Caco-2 (cell line): ENCODE results near the gene TMEM198. TPM values are rescaled to one million over a fixed set of nuclear protein-coding genes. Genes with fewer than 3 reads are reported as not detected.
A peak's percentile ranks its signal among the peaks of the same experiment; 100 is the strongest.

ENCODE experiments used
- BruUV-seq: library from RNA; stranded (reverse); fragments of 400-500 nt; replicated peaks from 2 replicates; lab custom pipeline; 2021; lab: Mats Ljungman, UMichigan
- CTCF ChIA-PET: fragments of 300-600 bp; sonication (Branson Sonifier 250); formaldehyde crosslinking; loops from one replicate; lab custom pipeline; 2022; ENCODE audit warnings: antibody characterized with exemption; lab: Charles Lee
- POLR2A ChIA-PET: fragments of 300-600 bp; sonication (Branson Sonifier 250); formaldehyde crosslinking; loops from one replicate; lab custom pipeline; 2022; ENCODE audit warnings: antibody characterized with exemption; lab: Charles Lee
- DNase-seq, 2 experiments: peaks; one replicate each; pipeline versions ENCODE4 v3.0.0 to v3.0.0-alpha.2; 2020 to 2022
- H3K27me3 ChIP-seq: replicated peaks from 2 replicates; pipeline ENCODE4 v1.6.0; 2011; ENCODE audit warnings: low read length; ENCODE audit not compliant: control insufficient read depth, insufficient read depth
- H3K36me3 ChIP-seq: 2 replicates; pipeline ENCODE4 v1.5.1; 2011; ENCODE audit warnings: low read length; ENCODE audit not compliant: control insufficient read depth, insufficient read depth
- H3K4me1 ChIP-seq: fragments of 250-450 bp; sonication (Bioruptor Pico); 2 replicates; pipeline ENCODE4 v1.5.1; 2020; ENCODE audit warnings: mild to moderate bottlenecking
- H3K4me3 ChIP-seq: 2 replicates; pipeline ENCODE4 v1.5.1; 2011; ENCODE audit warnings: low read depth, mild to moderate bottlenecking, control low read depth, low read length
- H3K9me3 ChIP-seq: fragments of 250-450 bp; sonication (Bioruptor Pico); 2 replicates; pipeline ENCODE4 v1.5.1; 2020; ENCODE audit warnings: mild to moderate bottlenecking, moderate library complexity
- H3K27ac Mint-ChIP-seq: one replicate; pipeline ENCODE4 v1.8.0; 2022; ENCODE audit warnings: mixed read lengths; ENCODE audit not compliant: unreplicated experiment
- H3K27me3 Mint-ChIP-seq: one replicate; pipeline ENCODE4 v1.8.0; 2022; ENCODE audit warnings: mixed read lengths; ENCODE audit not compliant: insufficient read depth, unreplicated experiment
- H3K36me3 Mint-ChIP-seq: one replicate; pipeline ENCODE4 v1.8.0; 2022; ENCODE audit warnings: mild to moderate bottlenecking, mixed read lengths; ENCODE audit not compliant: insufficient read depth, unreplicated experiment
- H3K4me1 Mint-ChIP-seq: one replicate; pipeline ENCODE4 v1.8.0; 2022; ENCODE audit warnings: low read depth, mixed read lengths; ENCODE audit not compliant: unreplicated experiment
- H3K4me3 Mint-ChIP-seq: one replicate; pipeline ENCODE4 v1.8.0; 2022; ENCODE audit warnings: mild to moderate bottlenecking, moderate library complexity, mixed read lengths; ENCODE audit not compliant: unreplicated experiment
- H3K9me3 Mint-ChIP-seq: one replicate; pipeline ENCODE4 v1.8.0; 2022; ENCODE audit warnings: mixed read lengths; ENCODE audit not compliant: unreplicated experiment
- intact Hi-C: fragments of 100-400 bp; cut with micrococcal nuclease; formaldehyde crosslinking; loops from one replicate; pipeline ENCODE4 v1.10.0; 2022; ENCODE audit not compliant: unreplicated experiment
- total RNA-seq: library from RNA; stranded (reverse); gene quantifications from 2 replicates; pipeline ENCODE4 v1.2.3, GENCODE V29; 2022
- TF ChIP-seq, protein P1 (sequence below), 2 experiments: fragments of 200-600 bp in 1 of 2; IDR thresholded peaks; 1 replicate in 1 of 2; 2 replicates in 1 of 2; pipeline versions ENCODE4 v1.5.1 to v1.8.0; 2011 to 2022; ENCODE audit warnings: antibody characterized with exemption in 1 of 2, control low read depth in 1 of 2, inconsistent platforms in 1 of 2, low read depth in 1 of 2, low read length in 1 of 2, mild to moderate bottlenecking in 1 of 2, moderate library complexity in 1 of 2; ENCODE audit not compliant: insufficient read depth in 1 of 2, severe bottlenecking in 1 of 2, unreplicated experiment in 1 of 2

TMEM198 gene
- total RNA-seq, 1 experiment from 2014 or later: 8.5 TPM

DNA sequence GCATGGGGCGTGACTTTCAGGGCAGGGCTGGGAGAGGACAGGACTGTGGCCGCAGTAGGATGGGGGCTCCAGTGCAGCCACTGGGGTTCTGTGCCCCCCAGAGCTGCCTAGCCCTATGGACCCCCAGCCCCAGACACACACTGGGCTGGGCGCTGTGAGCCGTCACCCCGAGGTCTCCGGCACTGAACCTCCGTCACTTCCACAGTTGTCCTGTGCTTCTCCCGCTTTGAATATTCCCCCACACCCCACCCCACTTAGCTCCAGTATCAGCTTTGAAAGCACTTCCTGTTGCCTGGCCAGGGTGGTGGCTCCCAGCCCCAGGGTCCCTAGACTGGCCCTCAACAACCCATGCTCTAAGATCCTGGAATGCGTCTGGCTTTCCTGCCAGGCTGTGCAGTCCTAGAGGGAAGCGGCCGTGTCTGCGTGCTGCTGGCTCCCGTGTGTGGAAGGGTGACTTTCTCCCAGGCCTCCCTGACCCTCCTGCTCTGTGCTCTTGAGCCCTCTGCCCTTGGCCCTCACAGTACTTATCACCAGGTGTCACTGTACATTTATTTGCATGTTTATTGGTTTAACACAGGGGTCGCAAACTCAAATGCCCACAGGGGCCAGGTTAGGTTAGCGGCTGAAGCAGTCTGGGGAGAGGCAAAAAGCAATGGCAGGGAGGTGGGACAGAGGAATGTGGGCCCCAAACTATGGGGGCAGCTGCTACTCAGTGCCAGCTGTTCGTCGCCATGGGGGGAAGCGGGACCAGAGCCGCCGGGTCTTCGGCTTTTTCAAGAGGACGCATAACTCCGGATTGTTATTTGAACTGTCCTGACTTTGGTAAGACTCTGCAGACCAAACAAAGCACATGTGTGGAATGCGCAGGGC is 17.6 kb downstream of the TMEM198 start:
- Histone ChIP-seq H3K4me1 (peaks cover 25% of the 10 kb centered on the region), H3K36me3 (no peaks in the 10 kb centered on the region), H3K9me3 (no peaks in the 10 kb centered on the region), H3K27me3 (no peaks in the 10 kb centered on the region; the same call in 1 of the 2 replicates), H3K4me3 (no peak overlapping the region)
- ChIA-PET CTCF (interaction anchor here (1.0 to 3.4 kb wide), 8 partner anchors 9 to 128 kb away, joined by 3 to 19 read pairs (median 8); partner anchors contain the start of genes CHPF, OBSL1, STK11IP and TMEM198), POLR2A (interaction anchor here (0.9 to 2.1 kb wide), 3 partner anchors 9 to 36 kb away, joined by 3 to 13 read pairs (median 3); partner anchors contain the start of genes OBSL1 and STK11IP)
- H3K4me1 Mint-ChIP-seq: peaks cover 15% of the 10 kb centered on the region
- TF ChIP-seq, protein P1, sequence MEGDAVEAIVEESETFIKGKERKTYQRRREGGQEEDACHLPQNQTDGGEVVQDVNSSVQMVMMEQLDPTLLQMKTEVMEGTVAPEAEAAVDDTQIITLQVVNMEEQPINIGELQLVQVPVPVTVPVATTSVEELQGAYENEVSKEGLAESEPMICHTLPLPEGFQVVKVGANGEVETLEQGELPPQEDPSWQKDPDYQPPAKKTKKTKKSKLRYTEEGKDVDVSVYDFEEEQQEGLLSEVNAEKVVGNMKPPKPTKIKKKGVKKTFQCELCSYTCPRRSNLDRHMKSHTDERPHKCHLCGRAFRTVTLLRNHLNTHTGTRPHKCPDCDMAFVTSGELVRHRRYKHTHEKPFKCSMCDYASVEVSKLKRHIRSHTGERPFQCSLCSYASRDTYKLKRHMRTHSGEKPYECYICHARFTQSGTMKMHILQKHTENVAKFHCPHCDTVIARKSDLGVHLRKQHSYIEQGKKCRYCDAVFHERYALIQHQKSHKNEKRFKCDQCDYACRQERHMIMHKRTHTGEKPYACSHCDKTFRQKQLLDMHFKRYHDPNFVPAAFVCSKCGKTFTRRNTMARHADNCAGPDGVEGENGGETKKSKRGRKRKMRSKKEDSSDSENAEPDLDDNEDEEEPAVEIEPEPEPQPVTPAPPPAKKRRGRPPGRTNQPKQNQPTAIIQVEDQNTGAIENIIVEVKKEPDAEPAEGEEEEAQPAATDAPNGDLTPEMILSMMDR (IDR thresholded peaks at IDR 0.05; ENCODE audit: insufficient read depth in 1 of 2, low read depth in 1 of 2, low read length in 1 of 2, severe bottlenecking in 1 of 2, unreplicated experiment in 1 of 2): no peak
- peaks cover 13% of the 10 kb centered on the region for H3K36me3 Mint-ChIP-seq
- intact Hi-C loops: loop anchor here (1.0 to 5.0 kb wide), 2 partner anchors 10 to 36 kb away; partner anchors contain the start of genes OBSL1 and STK11IP
- H3K9me3 Mint-ChIP-seq: no peaks in the 10 kb centered on the region
- H3K27ac Mint-ChIP-seq: peak overlapping the region; percentile 64
- no peaks in the 10 kb centered on the region for H3K27me3 Mint-ChIP-seq
- no TSS peak for BruUV-seq
- peak; percentile 60 to 65 for DNase-seq
- no peak overlapping the region for H3K4me3 Mint-ChIP-seq

DNA sequence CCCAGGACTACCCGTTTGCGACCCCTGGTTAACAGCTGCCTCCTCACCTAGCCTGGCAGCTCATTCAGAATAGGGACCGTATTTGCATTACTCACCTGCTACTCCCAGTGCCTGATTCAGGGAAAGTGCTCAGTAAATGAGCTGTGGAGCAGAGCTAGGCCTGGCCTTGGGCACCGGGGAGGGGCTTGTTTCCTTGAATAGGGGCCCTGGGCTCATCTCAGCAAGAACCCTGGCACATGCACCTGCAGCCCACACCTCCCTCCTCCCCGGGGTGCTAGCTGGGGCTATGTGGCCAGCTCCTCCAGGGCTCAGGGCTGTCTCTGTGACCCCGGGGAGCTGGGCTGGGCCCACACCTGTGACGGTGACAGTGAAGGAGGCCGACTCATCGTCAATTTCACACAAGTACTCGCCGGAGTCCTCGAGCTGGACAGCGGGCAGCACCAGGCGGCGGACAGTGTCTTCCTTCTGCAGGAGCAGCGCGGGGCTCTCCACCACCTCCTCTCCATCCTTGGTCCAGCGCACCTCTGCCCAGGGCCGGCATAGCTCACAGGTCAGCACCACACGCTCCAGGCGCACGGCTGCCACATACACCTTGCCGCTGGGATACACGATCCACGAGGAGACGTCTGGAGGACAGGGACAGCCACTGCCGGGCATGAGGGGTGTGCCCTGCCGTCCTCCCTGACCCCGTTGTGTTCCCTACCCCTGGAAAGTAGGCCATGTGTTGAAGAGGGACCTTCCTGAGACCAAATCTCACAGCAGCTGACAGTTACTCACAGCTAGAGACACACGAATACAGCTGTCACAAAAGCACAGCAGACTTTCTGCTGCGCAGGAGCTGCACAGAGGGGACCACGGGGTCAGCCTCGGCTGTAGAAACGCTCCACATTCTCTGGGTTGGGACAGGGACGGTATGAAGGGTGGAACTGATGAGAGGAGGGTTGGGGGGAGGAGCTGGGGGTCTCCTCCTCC is 18.5 kb downstream of the TMEM198 start:
- intact Hi-C loops: loop anchor here (1.0 to 5.0 kb wide), 2 partner anchors 9 to 35 kb away; partner anchors contain the start of genes OBSL1 and STK11IP
- no peak overlapping the region for H3K4me3 Mint-ChIP-seq
- BruUV-seq: TSS peak; percentile 25
- peaks cover 15% of the 10 kb centered on the region for H3K4me1 Mint-ChIP-seq
- no peak for DNase-seq
- ChIA-PET POLR2A (interaction anchor here (0.6 to 2.1 kb wide), 3 partner anchors 10 to 520 kb away, joined by 3 to 13 read pairs (median 4); partner anchors contain the start of gene STK11IP), CTCF (interaction anchor here (0.6 to 3.4 kb wide), 6 partner anchors 9 to 127 kb away, joined by 3 to 19 read pairs (median 8); partner anchors contain the start of genes CHPF, OBSL1, STK11IP and TMEM198)
- Histone ChIP-seq H3K4me3 (no peak overlapping the region), H3K27me3 (no peaks in the 10 kb centered on the region; the same call in 1 of the 2 replicates), H3K4me1 (peaks cover 25% of the 10 kb centered on the region), H3K9me3 (no peaks in the 10 kb centered on the region), H3K36me3 (no peaks in the 10 kb centered on the region)
- H3K27ac Mint-ChIP-seq: peak overlapping the region; percentile 64
- peaks cover 13% of the 10 kb centered on the region for H3K36me3 Mint-ChIP-seq
- TF ChIP-seq, protein P1 (IDR thresholded peaks at IDR 0.05; ENCODE audit: insufficient read depth in 1 of 2, low read depth in 1 of 2, low read length in 1 of 2, severe bottlenecking in 1 of 2, unreplicated experiment in 1 of 2): no peak
- H3K9me3 Mint-ChIP-seq: no peaks in the 10 kb centered on the region
- no peaks in the 10 kb centered on the region for H3K27me3 Mint-ChIP-seq
